Amniotic epithelial cell (primary cell): ENCODE data around the gene TSC1.

Experiments used
- DNase-seq: peaks from one replicate; pipeline ENCODE4 v3.0.0-alpha.2; 2010; ENCODE audit warnings: low read depth

Gene TSC1

DNA sequence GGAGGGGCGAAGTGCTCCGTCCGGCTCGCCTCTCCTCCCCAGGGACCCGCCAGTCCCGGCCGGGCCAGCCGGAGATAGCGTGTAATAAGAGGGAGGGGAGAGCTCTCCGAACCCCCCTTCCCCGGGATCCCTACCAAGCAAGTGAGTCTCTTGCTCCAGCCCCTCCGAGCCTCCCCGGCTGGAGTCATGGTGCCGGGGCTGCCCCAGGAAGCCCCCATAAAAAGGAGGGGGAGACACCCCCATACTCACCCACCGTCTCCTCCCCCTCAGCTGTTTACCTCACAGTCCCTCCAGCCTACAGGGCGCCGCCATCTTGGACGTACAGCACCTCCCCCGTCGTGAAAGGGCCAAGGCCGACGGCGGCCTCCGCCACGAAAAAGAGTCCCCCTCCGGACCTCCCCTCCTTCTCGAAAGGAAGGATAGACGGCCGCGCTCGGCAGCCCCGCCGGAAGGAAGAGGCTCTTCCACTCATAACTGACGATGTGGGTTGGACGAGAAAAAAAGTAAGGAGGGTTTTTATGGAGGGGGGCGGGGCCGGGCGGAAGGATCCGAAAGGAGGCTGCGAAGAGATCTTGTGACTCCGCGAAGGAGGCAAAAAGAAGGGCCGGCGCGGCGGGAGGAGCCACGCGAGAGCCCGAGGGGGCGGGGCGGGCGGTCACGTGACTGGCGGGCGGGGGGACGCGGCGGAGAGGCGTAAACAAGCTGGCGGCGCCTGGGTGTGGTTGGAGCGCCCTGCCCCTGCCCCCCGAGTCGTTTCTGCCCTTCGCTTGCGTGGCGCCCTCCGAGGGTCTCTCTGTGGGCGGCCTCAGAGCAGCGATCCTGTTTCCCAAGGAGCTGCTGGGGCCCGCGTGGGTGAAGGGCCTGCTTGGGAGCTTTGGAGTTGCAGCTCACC lies at the start of gene TSC1:
TSS of gene TSC1 (minus strand) at position 323 of the 892 bp plus-strand sequence. CDS start 15,744 bp downstream, outside the sequence.
- peak; percentile 95 for DNase-seq

- no peak for DNase-seq
These were observed 49.1 kb upstream of the TSC1 start for GRCh38 chr9:132993511-132993939.

DNA sequence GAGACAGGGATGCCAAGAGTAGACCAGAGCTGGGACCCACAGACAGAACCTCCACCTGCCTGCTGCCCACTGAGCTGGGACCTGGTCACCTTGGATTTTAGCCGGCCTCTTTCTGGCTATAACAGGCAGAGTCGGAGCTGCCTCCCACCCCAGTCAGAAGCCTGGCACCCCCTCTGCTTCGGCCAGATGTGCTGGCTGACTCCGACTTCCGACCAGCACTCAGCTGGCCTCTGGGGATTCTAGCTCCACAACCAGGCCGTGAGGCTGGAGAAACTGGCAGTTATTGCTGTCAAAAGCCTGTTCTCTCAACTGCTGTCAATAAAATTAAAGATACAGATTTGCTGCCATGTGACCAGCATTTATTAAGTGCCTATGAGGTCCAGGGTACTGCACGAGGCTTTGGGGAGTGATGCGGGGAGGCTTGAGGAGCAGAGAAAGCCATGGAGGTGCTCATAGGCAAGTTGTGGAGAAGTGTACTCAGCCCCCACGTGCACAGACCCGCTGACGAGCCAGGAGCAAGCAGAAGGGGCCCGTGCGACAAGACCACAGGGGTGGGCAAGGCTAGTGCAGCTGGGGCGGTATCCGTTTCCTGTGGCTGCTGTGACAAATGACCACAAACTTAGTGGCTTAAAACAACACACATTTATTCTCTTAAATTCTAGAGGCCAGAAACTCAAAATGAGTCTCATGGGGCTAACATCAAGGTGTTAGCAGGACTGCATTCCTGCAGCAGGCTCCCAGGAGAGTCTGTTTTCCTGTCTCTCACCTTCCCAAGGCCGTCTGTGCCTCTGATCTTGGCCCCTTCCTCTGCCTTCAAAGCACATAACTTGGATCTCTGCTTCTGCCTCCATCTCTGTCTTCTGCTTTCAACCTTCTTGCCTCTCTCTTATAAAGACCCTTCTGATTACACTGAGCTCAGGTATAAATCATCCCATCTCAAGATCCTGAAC lies 47.2 kb upstream of the TSC1 start:
- DNase-seq: no peak

DNA sequence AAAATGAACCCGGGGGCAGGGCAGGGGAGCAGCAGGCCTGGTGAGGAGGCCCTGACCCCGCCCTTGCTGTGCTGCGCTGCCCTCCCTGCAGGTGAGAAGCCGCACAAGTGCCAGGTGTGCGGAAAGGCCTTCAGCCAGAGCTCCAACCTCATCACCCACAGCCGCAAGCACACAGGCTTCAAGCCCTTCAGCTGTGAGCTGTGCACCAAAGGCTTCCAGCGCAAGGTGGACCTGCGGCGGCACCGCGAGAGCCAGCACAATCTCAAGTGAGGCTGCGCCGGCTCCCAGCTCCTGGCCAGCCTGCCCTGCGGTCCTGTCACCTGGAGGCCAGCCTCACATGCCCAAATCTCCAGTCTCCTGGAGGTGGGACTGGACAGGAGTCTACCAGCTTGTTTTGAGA lies 46.4 kb upstream of the TSC1 start:
- DNase-seq: no peak

GRCh38 chr9:132989998-132990557 lies 45.7 kb upstream of the TSC1 start:
- peak; percentile 55 for DNase-seq

- DNase-seq: no peak
These were observed 45.1 kb upstream of the TSC1 start for GRCh38 chr9:132989414-132989996.

DNA sequence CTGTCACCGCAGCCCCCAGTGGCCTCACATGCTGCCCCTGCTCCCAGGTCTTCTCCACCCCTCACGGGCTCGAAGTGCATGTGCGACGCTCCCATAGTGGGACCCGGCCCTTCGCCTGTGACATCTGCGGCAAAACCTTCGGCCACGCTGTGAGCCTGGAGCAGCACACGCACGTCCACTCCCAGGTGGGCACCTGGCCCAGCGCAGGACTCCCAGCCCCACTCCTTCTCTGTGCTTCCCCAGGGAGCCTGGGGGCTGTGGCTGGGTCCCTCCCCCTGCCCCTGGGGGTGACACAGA lies 44.5 kb upstream of the TSC1 start:
- DNase-seq: no peak

DNA sequence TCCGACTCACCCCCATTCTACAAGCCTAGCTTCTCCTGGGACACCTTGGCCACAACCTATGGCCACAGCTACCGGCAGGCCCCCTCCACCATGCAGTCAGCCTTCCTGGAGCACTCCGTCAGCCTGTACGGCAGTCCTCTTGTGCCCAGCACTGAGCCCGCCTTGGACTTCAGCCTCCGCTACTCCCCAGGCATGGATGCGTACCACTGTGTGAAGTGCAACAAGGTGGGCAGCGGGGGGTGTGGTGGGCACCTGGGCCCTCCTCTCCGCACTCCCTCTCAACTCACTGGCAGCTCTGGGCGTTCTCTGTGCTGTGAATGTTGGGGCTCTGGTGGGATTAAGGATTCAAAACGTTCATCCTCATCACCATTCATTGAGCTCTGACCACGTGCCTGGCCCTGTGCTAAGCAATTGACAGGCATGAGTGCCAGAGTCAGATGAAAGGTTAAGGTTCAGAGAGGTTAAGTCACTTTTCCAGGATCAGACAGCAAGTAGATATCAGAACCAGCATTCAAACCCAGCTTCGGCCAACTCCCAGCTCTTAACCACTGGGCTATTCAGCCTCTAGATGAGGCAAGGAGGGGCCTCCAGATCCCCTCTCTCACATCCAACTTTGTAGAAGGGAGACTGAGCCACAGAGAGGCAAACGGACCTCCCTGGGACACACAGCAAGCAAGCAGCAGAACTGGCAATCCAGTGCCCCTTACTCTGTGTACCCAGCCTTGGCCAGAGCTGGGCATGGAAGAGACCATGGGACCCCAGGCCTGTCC lies 44.0 kb upstream of the TSC1 start:
- DNase-seq: no peak

DNA sequence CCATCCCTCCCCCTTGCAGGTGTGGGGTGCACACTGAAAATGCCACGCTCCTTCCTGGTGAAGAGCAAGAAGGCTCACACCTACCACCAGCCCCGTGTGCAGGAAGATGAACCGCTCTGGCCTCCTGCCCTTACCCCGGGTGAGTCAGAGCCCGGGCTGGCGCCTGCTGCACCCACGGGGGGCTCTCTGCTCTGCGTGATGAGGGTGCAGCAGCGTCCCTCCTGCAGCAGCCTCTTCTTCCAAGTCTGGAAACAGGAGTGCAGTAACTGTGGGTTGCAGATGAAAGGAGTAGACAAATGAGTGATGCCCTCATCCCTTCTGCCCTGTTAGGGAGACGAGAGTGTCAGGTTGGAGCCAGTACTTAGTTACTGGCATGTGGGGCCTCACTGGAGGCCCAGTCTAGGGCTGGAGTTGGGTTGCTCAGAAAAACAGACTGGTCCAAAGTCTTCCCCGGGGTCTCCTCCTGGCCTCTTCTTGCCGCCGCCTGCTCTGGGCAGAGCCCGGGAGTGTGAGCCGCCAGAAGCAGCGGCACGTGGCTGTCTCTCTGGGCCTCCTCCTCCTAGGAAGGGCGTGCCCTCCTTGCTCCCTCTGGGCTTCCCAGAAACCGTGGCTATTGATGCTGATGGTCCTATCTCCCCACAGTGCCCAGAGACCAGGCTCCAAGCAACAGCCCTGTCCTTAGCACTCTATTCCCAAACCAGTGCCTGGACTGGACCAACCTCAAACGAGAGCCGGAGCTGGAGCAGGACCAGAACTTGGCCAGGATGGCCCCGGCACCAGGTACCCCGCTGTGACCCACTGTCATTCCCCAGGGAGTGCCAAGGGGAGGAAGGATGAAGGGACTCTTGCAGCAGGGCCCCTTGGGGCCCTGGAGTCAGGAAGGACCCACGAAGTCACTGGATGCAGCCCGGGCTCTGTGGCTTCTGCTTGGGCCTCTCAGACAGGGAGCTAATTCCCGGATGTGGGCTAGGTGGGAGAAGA lies 42.5 kb upstream of the TSC1 start:
- DNase-seq: peak; percentile 23

GRCh38 chr9:132986114-132986513 lies 41.7 kb upstream of the TSC1 start:
- DNase-seq: no peak

GRCh38 chr9:132985489-132985888 lies 41.1 kb upstream of the TSC1 start:
- DNase-seq: no peak

DNA sequence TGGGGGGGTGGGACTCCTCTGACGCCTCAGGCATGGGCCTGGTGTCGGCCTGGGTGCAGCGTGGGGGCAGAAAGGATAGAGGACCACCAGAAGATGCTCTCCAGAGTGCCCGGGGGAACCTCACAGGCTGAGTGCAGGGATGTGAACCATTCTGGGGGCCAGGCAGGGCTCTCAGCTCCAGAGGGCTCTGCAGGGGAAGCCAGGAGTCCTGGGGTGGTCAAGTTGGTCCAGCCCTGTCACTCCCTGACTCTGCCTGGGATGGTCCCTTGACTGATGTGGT lies 40.6 kb upstream of the TSC1 start:
- no peak for DNase-seq

DNA sequence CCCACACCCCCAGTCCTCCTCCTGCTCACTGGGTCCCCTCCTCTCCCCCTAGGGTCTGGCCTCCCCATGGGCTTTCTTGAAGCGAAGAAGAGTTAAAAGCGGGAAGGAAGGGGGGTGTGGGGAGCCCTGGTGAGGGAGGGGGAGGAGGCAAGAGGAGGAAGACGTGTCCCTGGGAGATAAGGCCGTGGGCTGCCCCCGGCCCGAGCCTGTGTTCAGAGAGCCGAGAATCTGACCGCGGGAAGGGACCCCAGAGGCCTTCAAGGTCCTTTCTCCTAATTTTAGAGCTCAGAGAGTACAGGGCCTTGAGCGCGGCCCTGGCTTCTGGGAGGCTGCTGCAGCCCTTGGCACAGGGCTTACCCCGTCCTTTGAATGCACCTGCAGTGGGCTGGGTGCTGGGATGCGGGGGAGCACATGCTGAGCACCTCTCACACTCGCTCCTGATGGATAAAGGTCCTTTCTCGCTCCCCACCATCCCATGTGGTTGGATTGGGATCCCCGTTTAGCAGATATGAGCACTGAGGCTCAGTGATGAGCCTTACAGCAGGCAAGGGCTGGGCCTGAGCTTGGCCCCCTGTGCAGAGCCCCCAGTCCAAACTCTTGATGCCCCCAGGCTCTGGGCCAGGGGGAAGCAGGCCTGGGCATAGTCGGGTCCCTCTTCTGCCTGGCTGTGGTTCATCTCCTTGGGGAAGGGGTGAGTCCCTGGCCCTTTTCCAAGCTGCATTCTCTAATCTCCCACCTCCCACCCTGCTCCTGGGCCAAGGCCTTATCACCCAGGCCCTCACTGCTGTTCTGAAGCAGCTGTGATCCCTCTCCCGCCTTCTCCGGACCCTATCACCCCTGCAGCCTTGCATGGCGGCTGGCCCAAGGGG lies 40.0 kb upstream of the TSC1 start:
- no peak for DNase-seq

GRCh38 chr9:132983491-132984201 lies 39.2 kb upstream of the TSC1 start:
- DNase-seq: no peak

DNA sequence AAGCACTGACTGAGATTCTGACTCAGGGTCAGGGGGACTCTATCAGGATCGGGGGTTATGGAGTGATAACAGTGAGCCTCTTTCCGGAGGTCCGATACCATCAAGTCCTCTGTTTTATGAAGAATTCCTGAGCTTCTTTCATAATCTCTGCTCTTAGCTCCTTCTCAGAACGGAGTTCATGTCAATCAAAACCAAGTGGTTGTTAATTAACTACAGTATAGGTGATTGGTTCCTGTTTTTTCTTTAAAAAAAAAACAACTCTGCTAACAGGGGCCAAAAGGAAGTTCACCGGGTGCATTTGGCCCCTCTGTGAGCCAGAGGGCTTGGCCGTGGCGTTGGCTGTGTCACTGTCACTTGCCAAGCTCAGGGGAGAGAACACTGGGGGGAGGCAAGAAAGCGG lies 38.0 kb upstream of the TSC1 start:
- DNase-seq: no peak

DNA sequence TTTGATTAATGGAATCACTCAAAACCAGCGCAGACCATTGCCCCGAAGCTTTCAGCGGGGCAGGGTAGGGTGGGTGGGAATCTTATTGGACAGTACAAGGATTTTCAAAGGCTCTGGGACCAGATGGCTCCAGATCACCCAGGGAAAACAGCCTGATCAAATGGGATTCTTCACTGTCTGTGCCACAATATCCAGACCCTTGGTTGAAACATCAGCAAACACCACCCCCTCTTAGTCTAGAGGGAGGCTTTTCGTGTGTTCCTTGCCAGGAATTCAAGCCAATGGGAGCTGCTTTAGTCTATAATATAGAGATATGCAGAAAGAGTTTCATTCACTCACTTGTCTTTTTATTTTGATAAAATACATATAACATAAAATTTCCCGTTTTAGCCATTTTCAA lies 35.7 kb upstream of the TSC1 start:
- DNase-seq: no peak

DNA sequence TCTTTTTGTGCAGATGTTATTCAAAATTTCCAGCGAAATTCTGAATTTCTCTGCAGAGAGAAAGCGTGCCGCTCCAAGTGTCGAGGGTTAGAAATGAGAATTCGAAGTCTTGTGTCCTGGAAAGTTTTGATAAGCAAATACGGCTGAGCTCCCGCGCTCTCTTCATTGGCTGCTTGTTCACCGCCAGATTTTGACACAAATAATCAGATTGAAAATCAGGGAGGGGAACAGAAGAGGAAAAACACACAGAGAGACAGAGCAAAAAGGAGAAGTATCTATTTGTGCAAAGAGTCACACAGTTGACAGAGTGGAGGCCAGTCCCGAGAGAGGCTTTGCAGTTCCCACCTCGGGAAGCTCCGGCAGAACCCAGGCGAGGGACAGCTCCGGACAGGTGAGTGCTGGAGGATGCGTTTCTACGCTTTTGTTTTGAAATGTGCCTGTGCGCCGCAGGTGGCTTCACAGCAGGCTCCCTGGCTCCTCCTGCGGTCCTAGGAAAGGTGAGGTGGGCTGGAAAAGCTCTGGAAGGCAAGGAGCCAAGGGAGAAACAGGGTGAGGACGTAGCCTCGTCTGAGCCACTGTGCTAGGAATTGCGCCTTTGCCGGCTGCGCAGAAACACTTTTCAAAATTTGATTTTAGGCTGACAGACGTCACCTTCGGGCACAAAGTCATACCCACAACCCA lies 34.2 kb upstream of the TSC1 start, which contains the start of gene GFI1B:
TSS of gene GFI1B (plus strand) at position 244 of the 681 bp plus-strand sequence. CDS start 7,985 bp downstream, outside the sequence.
- DNase-seq: no peak

DNA sequence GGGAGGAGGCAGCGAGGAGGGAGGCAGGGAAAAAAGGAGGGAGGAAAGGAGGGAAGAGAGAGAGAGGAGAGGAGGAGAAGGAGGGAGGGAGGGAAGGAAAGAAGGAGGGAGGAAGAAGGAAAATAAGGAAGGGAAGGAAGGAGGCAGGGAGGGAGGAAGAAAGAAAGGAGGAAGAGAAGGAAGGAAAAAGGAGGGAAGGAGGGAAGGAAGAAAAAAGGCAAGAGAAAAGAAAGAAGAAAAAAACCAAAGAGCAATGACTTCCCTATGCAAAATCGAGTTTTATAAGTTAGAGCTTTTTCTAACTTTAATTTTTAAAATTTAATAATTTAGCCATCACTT lies 33.7 kb upstream of the TSC1 start:
- no peak for DNase-seq
